ENCODE measurements around the gene SLC25A47. TPM values are rescaled to one million over a fixed set of nuclear protein-coding genes. Genes with fewer than 3 reads are reported as not detected.
"Not testable (repeated sequence)": the region's sequence is repeated elsewhere in the genome, so short reads cannot be mapped to it uniquely, and the experiment has no call there.

Gene SLC25A47
- total RNA-seq, 4 donors from 2014 or later = not detected

GRCh38 chr14:100296106-100296651, 27.0 kb upstream of the SLC25A47 start:
- intact Hi-C loops (cut with DNase I; ENCODE audit: low total_unique reads) = no loop called here
- DNase-seq (ENCODE audit: low spot score in 2 of 2) = peak in 1 of 2 donors; percentile 74
- TF ChIP-seq POLR2A (IDR thresholded peaks at IDR 0.05) = no peak
- no peak for TF ChIP-seq CTCF (IDR thresholded peaks at IDR 0.05)
- 85 to 88% methylated on average over 9 of the region's 9 CpGs for WGBS, 2 donors
- no peak overlapping the region for H3K4me3 ChIP-seq (ENCODE audit: low read depth, poor library complexity, severe bottlenecking)

- 82 to 83% methylated on average over 11 of the region's 11 CpGs for WGBS, 2 donors
- H3K4me3 ChIP-seq (ENCODE audit: low read depth, poor library complexity, severe bottlenecking); intact Hi-C loops (cut with DNase I; ENCODE audit: low total_unique reads): not testable (repeated sequence)
- DNase-seq (ENCODE audit: low spot score in 2 of 2) = peak in 1 of 2 donors; percentile 64
Observed at GRCh38 chr14:100296729-100297128, 26.4 kb upstream of the SLC25A47 start.

GRCh38 chr14:100297320-100298300, 25.5 kb upstream of the SLC25A47 start:
- intact Hi-C loops (cut with DNase I; ENCODE audit: low total_unique reads) = no loop called here
- DNase-seq (ENCODE audit: low spot score in 2 of 2) = peak; percentile 78 to 94
- no peak overlapping the region for H3K4me3 ChIP-seq (ENCODE audit: low read depth, poor library complexity, severe bottlenecking)

DNA sequence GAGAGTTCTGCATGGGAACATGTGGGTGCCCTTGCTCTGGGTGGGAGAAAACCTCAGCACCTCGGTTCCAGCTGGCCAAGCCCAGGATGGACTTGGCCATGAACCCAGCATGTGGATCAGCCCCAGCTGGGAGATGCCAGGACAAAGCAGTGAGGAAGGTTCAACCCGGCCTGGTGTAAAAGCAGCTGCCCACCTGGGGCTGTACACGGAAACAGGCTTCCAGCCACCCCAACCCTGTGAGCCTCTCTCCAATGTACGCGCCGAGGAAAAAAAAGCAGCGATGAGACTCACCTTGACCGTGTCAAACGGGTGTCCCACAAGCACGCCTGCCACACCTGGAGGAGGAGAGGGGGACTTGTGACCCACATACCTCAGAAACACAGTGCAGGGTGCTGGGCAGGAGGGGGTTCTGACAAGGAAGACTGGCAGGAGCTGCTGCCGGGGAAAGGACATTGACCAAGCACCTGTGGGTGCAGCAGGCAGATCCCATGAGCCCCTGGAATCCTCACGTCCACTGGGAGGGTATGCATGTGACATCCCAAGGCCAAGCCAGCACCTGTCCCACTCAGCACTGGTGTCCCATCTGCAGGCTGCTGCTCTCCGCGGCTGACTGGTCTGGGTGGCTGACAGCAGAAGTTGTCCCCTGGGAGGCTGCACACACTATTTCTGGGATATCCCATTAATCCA, 24.4 kb upstream of the SLC25A47 start:
- H3K4me3 ChIP-seq (ENCODE audit: low read depth, poor library complexity, severe bottlenecking) = no peak overlapping the region
- 87 to 88% methylated on average over 14 of the region's 14 CpGs for WGBS, 2 donors
- intact Hi-C loops (cut with DNase I; ENCODE audit: low total_unique reads) = no loop called here
- no peak for TF ChIP-seq CTCF (IDR thresholded peaks at IDR 0.05)
- TF ChIP-seq POLR2A (IDR thresholded peaks at IDR 0.05) = no peak
- peak in 1 of 2 donors; percentile 78 for DNase-seq (ENCODE audit: low spot score in 2 of 2)

More at GRCh38 chr14:100297320-100298300, 25.5 kb upstream of the SLC25A47 start:
- 47 to 56% methylated on average over 30 of the region's 30 CpGs for WGBS, 2 donors
- no peak for TF ChIP-seq CTCF (IDR thresholded peaks at IDR 0.05)
- TF ChIP-seq POLR2A (IDR thresholded peaks at IDR 0.05) = no peak

GRCh38 chr14:100299238-100299560, 23.9 kb upstream of the SLC25A47 start:
- no peak for DNase-seq (ENCODE audit: low spot score in 2 of 2)
- no peak overlapping the region for H3K4me3 ChIP-seq (ENCODE audit: low read depth, poor library complexity, severe bottlenecking)
- intact Hi-C loops (cut with DNase I; ENCODE audit: low total_unique reads) = no loop called here
- no peak for TF ChIP-seq POLR2A (IDR thresholded peaks at IDR 0.05)
- no peak for TF ChIP-seq CTCF (IDR thresholded peaks at IDR 0.05)
- 95 to 96% methylated on average over 6 of the region's 6 CpGs for WGBS, 2 donors

GRCh38 chr14:100302616-100303015, 20.5 kb upstream of the SLC25A47 start:
- 20 to 27% methylated on average over 2 of the region's 2 CpGs for WGBS, 2 donors
- no peak for TF ChIP-seq CTCF (IDR thresholded peaks at IDR 0.05)
- TF ChIP-seq POLR2A (IDR thresholded peaks at IDR 0.05) = no peak
- intact Hi-C loops (cut with DNase I; ENCODE audit: low total_unique reads) = no loop called here
- H3K4me3 ChIP-seq (ENCODE audit: low read depth, poor library complexity, severe bottlenecking) = no peak overlapping the region
- DNase-seq (ENCODE audit: low spot score in 2 of 2) = no peak
